GM19351 (cell line): ENCODE data around the gene HS2ST1.
A peak's percentile ranks its signal among the peaks of the same experiment; 100 is the strongest.
"Not testable (repeated sequence)": the region's sequence is repeated elsewhere in the genome, so short reads cannot be mapped to it uniquely, and the experiment has no call there.

Source experiments
- ATAC-seq: cut with Tn5 transposase; IDR thresholded peaks from one replicate; pipeline ENCODE4 v1.9.1; 2021; ENCODE audit warnings: mild to moderate bottlenecking, moderate library complexity; ENCODE audit not compliant: unreplicated experiment

The HS2ST1 gene

GRCh38 chr1:87056974-87057373 lies 142.5 kb downstream of the HS2ST1 start:
- no peak for ATAC-seq

- ATAC-seq: no peak
Measured at GRCh38 chr1:87058343-87058649, 143.9 kb downstream of the HS2ST1 start.

- peak; percentile 48 for ATAC-seq
Measured at GRCh38 chr1:87061742-87062156, 147.3 kb downstream of the HS2ST1 start.

- no peak for ATAC-seq
Measured at GRCh38 chr1:87062687-87063086, 148.3 kb downstream of the HS2ST1 start.

DNA sequence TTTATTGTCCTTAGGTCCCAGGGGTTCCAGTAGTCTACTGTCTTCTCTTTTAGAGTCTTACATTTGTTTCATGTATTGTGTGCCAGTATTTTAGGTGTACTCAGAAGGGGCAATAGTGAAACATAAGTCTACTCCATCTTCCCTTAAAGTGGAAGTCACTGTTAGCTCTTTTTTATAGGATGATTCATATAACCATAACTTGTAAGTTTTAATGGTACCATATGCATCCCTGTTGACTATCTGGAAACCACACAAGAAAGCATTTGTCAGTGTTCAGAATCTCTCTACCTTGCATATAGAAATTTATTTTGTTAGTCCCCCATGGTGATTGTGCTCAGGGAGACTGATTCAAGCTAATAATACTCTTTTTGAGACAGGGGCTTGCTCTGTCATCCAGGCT lies 149.9 kb downstream of the HS2ST1 start:
- no peak for ATAC-seq

GRCh38 chr1:87064986-87065385 lies 150.6 kb downstream of the HS2ST1 start:
- ATAC-seq: no peak

- ATAC-seq: not testable (repeated sequence)
Measured at GRCh38 chr1:87066708-87067107, 152.3 kb downstream of the HS2ST1 start.

DNA sequence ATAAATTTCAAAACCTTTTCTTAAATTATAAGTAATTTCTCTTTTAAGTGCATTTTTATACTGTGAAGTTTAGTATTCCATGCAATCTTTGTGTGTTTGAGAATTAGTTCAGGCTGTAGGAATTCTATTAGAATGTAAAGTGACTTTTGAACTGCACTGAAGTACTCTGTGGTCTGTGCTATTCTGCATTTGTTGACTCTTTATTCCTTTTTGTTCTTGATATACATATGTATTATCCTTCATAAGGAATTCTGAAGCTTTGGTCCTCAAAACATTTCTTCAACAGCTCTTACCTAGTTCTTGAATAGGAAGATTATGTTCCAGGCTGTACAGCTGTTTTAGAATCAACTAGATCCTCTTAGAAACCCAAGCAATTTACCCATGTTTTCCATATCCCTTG lies 158.0 kb downstream of the HS2ST1 start:
- no peak for ATAC-seq

GRCh38 chr1:87072904-87073303 lies 158.5 kb downstream of the HS2ST1 start:
- no peak for ATAC-seq

DNA sequence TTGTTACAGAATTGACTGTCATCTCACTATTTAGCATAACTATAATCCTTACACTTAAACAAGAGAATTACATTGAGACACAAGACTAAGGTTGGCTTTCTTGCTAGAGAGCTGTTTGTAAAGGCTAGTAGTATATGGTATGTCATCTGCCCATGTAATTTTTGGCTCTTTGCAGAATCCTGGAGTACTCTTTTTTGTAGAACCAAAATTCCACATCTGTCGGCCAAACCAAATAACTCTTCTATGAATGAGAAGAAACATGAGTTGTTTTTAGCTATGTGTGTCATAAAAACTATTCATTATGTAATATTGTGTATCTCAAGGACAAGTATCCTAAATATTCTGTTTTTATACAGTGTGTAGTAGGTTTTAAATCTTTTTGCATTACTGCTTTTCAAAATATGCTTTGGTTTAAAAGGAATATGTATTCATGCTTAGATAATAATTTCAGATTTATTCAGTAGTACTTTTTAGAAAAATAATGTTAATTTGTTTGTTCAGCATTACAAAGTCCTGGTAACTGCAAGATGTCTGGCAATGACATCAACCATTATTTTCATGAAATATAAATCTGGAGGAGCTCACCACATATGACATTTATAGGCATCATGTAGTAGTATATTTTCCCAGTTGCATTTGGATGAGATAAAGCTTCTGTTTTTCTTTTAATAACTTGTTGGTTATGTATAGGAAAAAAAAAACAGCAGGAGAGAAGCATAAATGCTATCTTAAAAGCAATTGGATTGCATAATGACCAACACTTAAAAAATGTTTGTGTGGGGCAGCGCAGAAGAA lies 159.8 kb downstream of the HS2ST1 start:
- ATAC-seq: no peak

GRCh38 chr1:87077959-87078639 lies 163.7 kb downstream of the HS2ST1 start:
- ATAC-seq: peak; percentile 53

- no peak for ATAC-seq
Measured at GRCh38 chr1:87084244-87084836, 169.9 kb downstream of the HS2ST1 start.

GRCh38 chr1:87086120-87086519 lies 171.7 kb downstream of the HS2ST1 start:
- no peak for ATAC-seq

DNA sequence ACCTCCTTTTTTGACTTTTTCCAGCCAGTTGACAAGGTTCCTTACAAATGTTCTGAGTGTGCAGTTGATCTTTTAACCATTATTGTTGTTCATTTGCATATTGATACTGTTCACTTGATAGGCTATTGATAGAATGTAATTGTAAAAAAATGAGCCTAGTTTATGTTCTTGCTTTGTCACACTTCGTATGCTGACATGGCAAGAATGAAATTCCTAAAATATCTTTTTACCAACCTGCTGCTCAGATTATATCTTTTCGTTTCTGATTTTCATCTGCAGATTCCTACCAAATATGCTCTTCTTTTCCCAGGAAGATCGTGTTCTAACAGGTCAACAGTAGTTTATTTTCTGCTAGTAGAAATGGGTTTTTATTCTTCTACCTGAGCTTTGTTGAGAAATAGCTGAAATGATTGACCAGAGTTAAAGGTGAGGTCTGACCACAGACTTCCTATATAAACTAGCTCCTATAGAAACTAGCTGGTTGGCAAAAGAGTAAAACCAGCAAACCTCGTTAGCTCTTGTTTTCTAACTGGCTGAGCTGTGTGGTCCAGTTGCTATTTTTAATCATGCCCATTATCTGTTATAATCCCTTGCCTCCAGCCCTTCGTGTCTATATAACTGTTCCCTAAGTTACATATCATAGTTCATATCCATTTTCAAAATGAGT lies 174.8 kb downstream of the HS2ST1 start:
- ATAC-seq: no peak

- no peak for ATAC-seq
Measured at GRCh38 chr1:87089823-87090222, 175.4 kb downstream of the HS2ST1 start.

- ATAC-seq: no peak
Measured at GRCh38 chr1:87091425-87091824, 177.0 kb downstream of the HS2ST1 start.

DNA sequence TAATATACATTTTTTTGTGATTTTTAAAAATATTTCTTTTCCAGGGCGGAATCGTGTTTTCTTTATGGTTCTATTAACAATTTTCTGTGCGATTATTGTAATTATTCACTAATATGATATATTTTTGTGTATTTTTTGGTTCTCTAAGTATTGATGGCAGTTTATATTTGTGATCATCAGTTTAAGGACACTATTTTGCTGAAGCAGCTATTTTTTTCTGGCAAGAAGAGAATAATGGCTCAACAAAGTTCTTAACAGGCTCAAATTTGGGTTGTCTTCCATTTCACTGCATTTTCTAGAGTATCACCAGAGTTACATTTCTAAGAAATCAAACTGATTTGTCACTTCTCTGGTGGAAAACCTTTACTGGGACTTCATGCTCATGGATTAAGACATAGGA lies 178.4 kb downstream of the HS2ST1 start:
- no peak for ATAC-seq

- ATAC-seq: no peak
Measured at GRCh38 chr1:87093286-87093685, 178.9 kb downstream of the HS2ST1 start.

- no peak for ATAC-seq
Measured at GRCh38 chr1:87094238-87094637, 179.8 kb downstream of the HS2ST1 start.

DNA sequence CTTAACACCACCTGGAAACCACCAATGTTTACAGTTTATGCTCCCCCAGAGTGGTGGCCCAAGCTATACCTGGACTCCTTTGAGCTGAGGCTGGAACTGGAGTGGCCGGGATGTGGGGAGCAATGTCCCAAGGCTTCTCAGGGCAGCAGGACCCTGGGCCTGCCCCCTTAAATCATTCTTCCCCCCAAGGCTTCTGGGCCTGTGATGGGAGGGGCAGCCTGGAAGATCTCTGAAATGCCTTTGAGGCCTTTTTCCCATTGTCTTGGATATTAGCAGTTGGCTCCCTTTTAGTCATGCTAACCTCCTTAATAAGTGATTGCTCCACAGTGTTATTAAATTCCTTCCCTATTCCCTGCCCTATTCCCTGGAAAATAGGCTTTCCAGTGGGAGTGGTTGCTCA lies 185.8 kb downstream of the HS2ST1 start:
- ATAC-seq: no peak

DNA sequence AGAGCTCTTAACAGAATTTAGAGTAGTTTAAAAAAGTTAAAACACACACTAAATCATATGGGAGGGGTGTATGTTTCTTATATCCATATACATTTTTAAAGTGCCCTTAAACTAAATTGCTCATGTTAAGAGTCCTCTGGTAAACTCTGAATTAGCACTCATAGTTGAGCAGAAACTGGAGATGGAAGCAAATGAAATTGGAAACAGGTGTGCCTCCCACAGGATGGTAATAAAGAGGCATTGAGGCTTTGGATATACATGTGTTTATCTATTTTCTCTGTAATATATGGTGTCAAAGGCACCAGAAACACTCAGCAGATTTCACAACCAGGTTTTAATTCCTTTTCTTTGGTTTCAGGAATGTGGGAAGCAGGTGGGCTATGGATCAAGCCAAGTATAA lies 188.6 kb downstream of the HS2ST1 start:
- ATAC-seq: no peak

GRCh38 chr1:87104140-87104539 lies 189.7 kb downstream of the HS2ST1 start:
- no peak for ATAC-seq
